SU-DHL-6 (cell line): ENCODE data around the gene SH3TC2.

Experiments used
- H2AFZ ChIP-seq: fragments of 200-600 bp; sonication (generic); 2 replicates; pipeline ENCODE4 v1.6.1; 2014; ENCODE audit warnings: low read depth, mild to moderate bottlenecking, moderate library complexity, mixed read lengths, antibody characterized with exemption, low read length; ENCODE audit not compliant: severe bottlenecking
- H3F3A ChIP-seq: fragments of 200-600 bp; shearing (Covaris generic); 2 replicates; pipeline ENCODE4 v1.6.0; 2016; ENCODE audit warnings: antibody characterized with exemption, mild to moderate bottlenecking; ENCODE audit not compliant: insufficient read depth
- H3K27ac ChIP-seq: fragments of 200-600 bp; sonication (generic); 2 replicates; pipeline ENCODE4 v1.5.1; 2016; ENCODE audit warnings: low read depth, mild to moderate bottlenecking, low read length, moderate library complexity, mixed read lengths
- H3K27me3 ChIP-seq: fragments of 200-600 bp; sonication (generic), shearing (Covaris generic); 2 replicates; pipeline ENCODE4 v1.6.0; 2014; ENCODE audit warnings: mild to moderate bottlenecking, low read length
- H3K36me3 ChIP-seq: fragments of 200-600 bp; sonication (generic); 2 replicates; pipeline ENCODE4 v1.6.1; 2014; ENCODE audit warnings: mild to moderate bottlenecking, low read length, mixed read lengths
- H3K4me2 ChIP-seq: fragments of 300-600, 200-600 bp; shearing (Covaris generic), sonication (generic); 2 replicates; pipeline ENCODE4 v1.6.0; 2014; ENCODE audit warnings: low read length, low read depth, mild to moderate bottlenecking; ENCODE audit not compliant: poor library complexity, severe bottlenecking
- H3K4me3 ChIP-seq: fragments of 200-600 bp; sonication (generic); 2 replicates; pipeline ENCODE4 v1.5.1; 2014; ENCODE audit warnings: antibody characterized with exemption, low read length, mild to moderate bottlenecking, mixed read lengths; ENCODE audit not compliant: insufficient read depth, poor library complexity, severe bottlenecking
- H3K79me2 ChIP-seq: fragments of 200-600 bp; sonication (generic); 2 replicates; pipeline ENCODE4 v1.6.1; 2014; ENCODE audit warnings: mild to moderate bottlenecking, low read length, moderate library complexity; ENCODE audit not compliant: insufficient read depth
- H3K9ac ChIP-seq: fragments of 200-600 bp; sonication (generic); 2 replicates; pipeline ENCODE4 v1.7.0; 2014; ENCODE audit warnings: mild to moderate bottlenecking, low read length
- H3K9me2 ChIP-seq: fragments of 200-600 bp; sonication (generic); replicated peaks from 2 replicates; pipeline ENCODE4 v1.6.1; 2014; ENCODE audit warnings: low read length; ENCODE audit not compliant: insufficient read depth
- H3K9me3 ChIP-seq: fragments of 200-600 bp; sonication (generic); 2 replicates; pipeline ENCODE4 v1.6.1; 2014; ENCODE audit warnings: low read length, mixed read lengths; ENCODE audit not compliant: insufficient read depth
- H4K20me1 ChIP-seq: fragments of 200-600 bp; sonication (generic); 2 replicates; pipeline ENCODE4 v1.6.1; 2014; ENCODE audit warnings: low read depth, mild to moderate bottlenecking, antibody characterized with exemption, low read length, moderate library complexity, mixed read lengths
- EZH2phosphoT487 ChIP-seq: fragments of 200-600 bp; sonication (generic), shearing (Covaris generic); conservative IDR thresholded peaks from 2 replicates; pipeline ENCODE4 v1.6.1; 2018; ENCODE audit warnings: mild to moderate bottlenecking, antibody characterized with exemption, low read length, moderate library complexity, mixed read lengths
- TF ChIP-seq, protein P1 (sequence below): fragments of 200-600 bp; sonication (generic); IDR thresholded peaks from one replicate; pipeline ENCODE4 v1.5.1; 2017; ENCODE audit warnings: antibody characterized with exemption, mild to moderate bottlenecking, low read length, moderate library complexity; ENCODE audit not compliant: insufficient read depth, poor library complexity, severe bottlenecking

Gene SH3TC2

DNA sequence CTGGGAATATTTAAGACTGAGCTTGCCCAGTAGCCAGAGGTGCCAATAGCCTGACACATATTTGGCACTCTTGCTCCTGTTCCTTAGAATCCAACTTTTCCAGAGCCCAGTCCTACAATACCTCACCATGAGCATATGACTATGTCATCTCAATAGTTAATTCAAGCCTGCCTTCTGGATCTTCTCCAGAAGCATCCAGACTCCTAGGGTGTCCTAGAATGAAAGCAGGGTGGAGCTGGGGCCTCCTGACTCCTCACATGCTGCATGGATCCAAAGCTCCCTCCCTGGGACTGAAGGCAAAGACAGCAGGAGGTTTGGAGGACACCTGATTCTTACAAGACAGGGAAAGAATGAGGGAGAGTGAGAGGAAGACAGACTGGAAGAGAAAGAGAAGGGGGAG lies 37.9 kb downstream of the SH3TC2 start:
- Histone ChIP-seq H3K9ac (no peak overlapping the region), H2AFZ (no peak overlapping the region), H3K4me3 (no peak overlapping the region), H3K9me3 (no peaks in the 10 kb centered on the region), H3K27me3 (no peaks in the 10 kb centered on the region), H3K36me3 (no peaks in the 10 kb centered on the region), H3F3A (no peaks in the 10 kb centered on the region), H3K9me2 (no peaks in the 10 kb centered on the region), H3K27ac (no peak overlapping the region), H3K4me2 (no peak overlapping the region), H3K79me2 (no peaks in the 10 kb centered on the region), H4K20me1 (no peaks in the 10 kb centered on the region)
- TF ChIP-seq EZH2phosphoT487, result no peak

DNA sequence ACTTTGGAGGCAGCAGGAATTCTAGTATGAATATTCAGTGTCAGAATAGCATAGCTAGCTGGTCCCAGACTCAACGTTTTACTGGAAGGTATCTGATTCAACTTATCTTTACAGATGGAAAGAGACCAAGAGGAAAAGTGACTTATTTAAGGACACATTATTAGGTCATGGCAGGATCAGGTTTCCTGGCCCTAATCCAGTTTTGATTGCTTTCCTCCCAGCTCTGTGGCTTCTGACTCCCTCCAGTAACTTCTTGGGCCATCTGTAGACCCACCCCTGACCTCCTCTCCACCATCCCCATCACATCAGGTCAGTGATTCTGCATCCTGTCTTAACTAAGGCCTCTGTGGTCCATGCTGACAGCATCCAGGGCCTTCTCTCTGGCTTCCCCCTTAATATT lies 38.4 kb downstream of the SH3TC2 start:
- no peaks in the 10 kb centered on the region for H3K79me2 ChIP-seq
- TF ChIP-seq, protein P1, sequence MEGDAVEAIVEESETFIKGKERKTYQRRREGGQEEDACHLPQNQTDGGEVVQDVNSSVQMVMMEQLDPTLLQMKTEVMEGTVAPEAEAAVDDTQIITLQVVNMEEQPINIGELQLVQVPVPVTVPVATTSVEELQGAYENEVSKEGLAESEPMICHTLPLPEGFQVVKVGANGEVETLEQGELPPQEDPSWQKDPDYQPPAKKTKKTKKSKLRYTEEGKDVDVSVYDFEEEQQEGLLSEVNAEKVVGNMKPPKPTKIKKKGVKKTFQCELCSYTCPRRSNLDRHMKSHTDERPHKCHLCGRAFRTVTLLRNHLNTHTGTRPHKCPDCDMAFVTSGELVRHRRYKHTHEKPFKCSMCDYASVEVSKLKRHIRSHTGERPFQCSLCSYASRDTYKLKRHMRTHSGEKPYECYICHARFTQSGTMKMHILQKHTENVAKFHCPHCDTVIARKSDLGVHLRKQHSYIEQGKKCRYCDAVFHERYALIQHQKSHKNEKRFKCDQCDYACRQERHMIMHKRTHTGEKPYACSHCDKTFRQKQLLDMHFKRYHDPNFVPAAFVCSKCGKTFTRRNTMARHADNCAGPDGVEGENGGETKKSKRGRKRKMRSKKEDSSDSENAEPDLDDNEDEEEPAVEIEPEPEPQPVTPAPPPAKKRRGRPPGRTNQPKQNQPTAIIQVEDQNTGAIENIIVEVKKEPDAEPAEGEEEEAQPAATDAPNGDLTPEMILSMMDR, result no peak
- no peak for TF ChIP-seq EZH2phosphoT487
- H3K27me3 ChIP-seq, result no peaks in the 10 kb centered on the region
- H3K36me3 ChIP-seq, result no peaks in the 10 kb centered on the region
- no peaks in the 10 kb centered on the region for H3F3A ChIP-seq
- no peak overlapping the region for H3K9ac ChIP-seq
- no peaks in the 10 kb centered on the region for H4K20me1 ChIP-seq
- H3K4me3 ChIP-seq, result no peak overlapping the region
- H3K9me2 ChIP-seq, result no peaks in the 10 kb centered on the region
- no peak overlapping the region for H3K27ac ChIP-seq
- H2AFZ ChIP-seq, result no peak overlapping the region
- H3K9me3 ChIP-seq, result no peaks in the 10 kb centered on the region
- H3K4me2 ChIP-seq, result no peak overlapping the region

DNA sequence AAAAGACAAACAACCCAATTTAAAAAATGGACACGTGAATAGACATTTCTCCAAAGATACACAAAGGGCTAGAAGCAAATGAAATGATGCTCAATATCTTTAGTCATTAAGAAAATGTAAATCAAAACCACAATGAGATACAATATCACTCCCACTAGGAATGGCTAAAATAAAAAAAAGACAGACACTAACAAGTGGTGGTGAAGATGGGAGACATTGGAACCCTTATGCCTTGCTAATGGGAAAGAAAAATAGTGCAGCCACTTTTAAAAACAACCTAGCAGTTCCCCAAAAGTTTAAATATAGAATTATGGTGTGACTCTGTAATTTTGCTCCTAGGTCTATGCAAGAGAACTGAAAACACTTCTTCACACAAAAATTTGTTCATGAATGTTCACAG lies 40.7 kb downstream of the SH3TC2 start:
- no peaks in the 10 kb centered on the region for H4K20me1 ChIP-seq
- no peak overlapping the region for H3K4me2 ChIP-seq
- no peaks in the 10 kb centered on the region for H3K79me2 ChIP-seq
- no peaks in the 10 kb centered on the region for H3K9me3 ChIP-seq
- H3K27ac ChIP-seq, result no peak overlapping the region
- H3K36me3 ChIP-seq, result no peaks in the 10 kb centered on the region
- no peak overlapping the region for H2AFZ ChIP-seq
- no peak overlapping the region for H3K4me3 ChIP-seq
- H3F3A ChIP-seq, result no peaks in the 10 kb centered on the region
- no peaks in the 10 kb centered on the region for H3K27me3 ChIP-seq
- no peak overlapping the region for H3K9ac ChIP-seq
- H3K9me2 ChIP-seq, result no peaks in the 10 kb centered on the region
- no peak for TF ChIP-seq EZH2phosphoT487
- TF ChIP-seq, protein P1, result no peak

DNA sequence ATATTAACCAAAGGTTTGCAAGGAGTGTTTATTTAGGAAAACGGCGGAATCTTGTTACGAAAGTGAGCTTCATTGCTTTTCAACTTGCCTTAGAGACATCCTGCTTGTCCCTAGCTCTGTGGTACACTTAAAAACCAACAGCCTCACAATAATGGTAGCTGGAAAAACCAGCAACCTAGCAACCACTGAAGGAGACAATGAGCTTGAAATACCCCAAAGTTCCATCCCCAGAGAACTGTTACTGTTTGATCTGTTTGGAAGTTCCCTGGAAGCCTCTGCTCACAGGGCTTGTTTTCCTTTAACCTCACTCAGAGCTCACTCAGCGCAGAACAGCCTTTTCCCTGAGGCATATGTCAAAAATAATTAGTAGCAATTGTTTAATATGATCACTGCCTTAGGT lies 43.2 kb downstream of the SH3TC2 start:
- TF ChIP-seq, protein P1, result no peak
- no peak for TF ChIP-seq EZH2phosphoT487

More for the DNA sequence above, 43.2 kb downstream of the SH3TC2 start:
- no peaks in the 10 kb centered on the region for H3K36me3 ChIP-seq
- H3K27me3 ChIP-seq, result no peaks in the 10 kb centered on the region
- H3K9me3 ChIP-seq, result no peaks in the 10 kb centered on the region
- no peaks in the 10 kb centered on the region for H4K20me1 ChIP-seq
- no peak overlapping the region for H3K4me2 ChIP-seq
- no peak overlapping the region for H3K27ac ChIP-seq
- no peaks in the 10 kb centered on the region for H3K79me2 ChIP-seq
- H3K4me3 ChIP-seq, result no peak overlapping the region
- no peak overlapping the region for H2AFZ ChIP-seq
- no peaks in the 10 kb centered on the region for H3F3A ChIP-seq
- H3K9ac ChIP-seq, result no peak overlapping the region
- no peaks in the 10 kb centered on the region for H3K9me2 ChIP-seq
